ENCODE results near the gene TRIM61.
"Not testable (repeated sequence)": the region's sequence is repeated elsewhere in the genome, so short reads cannot be mapped to it uniquely, and the experiment has no call there.

Gene TRIM61

DNA sequence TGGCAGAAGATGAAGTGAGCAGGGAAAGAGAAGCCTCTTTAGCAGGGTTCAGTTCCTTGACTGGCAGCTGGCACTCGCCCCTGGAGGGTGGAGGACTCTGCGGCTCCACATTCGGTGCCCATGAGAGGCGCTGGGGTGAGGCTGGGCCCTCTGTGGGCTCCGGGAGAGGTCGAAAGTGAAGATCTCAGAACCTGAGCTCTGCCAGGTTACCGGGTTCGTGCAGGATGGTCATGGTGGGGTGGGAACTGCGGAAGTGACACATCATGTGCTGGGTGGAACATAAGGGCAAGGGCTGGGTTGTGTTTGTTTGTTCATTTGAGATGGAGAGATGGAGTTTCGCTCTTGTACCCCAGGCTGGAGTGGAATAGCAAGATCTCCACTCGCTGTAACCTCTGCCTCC lies 44.2 kb downstream of the TRIM61 start:
- Histone ChIP-seq H3K36me3 (ENCODE audit: insufficient read depth) (no peaks in the 10 kb centered on the region), H3K4me2 (no peak overlapping the region), H3K4me1 (ENCODE audit: low read depth, poor library complexity, severe bottlenecking) (peaks cover 13% of the 10 kb centered on the region), H2AFZ (ENCODE audit: low read depth) (no peak overlapping the region), H3K4me3 (IDR thresholded peaks at IDR 0.05; ENCODE audit: insufficient read depth, low read depth, low read length) (no peak overlapping the region), H4K20me1 (ENCODE audit: insufficient read depth) (no peaks in the 10 kb centered on the region), H3K27ac (no peak overlapping the region), H3K79me2 (ENCODE audit: insufficient read depth, low read depth) (no peaks in the 10 kb centered on the region), H3K27me3 (ENCODE audit: insufficient read depth, low read depth) (no peaks in the 10 kb centered on the region), H3K9ac (no peak overlapping the region)
- TF ChIP-seq CTCF (conservative IDR thresholded peaks at IDR 0.05; ENCODE audit: low read depth, low read length): no peak

DNA sequence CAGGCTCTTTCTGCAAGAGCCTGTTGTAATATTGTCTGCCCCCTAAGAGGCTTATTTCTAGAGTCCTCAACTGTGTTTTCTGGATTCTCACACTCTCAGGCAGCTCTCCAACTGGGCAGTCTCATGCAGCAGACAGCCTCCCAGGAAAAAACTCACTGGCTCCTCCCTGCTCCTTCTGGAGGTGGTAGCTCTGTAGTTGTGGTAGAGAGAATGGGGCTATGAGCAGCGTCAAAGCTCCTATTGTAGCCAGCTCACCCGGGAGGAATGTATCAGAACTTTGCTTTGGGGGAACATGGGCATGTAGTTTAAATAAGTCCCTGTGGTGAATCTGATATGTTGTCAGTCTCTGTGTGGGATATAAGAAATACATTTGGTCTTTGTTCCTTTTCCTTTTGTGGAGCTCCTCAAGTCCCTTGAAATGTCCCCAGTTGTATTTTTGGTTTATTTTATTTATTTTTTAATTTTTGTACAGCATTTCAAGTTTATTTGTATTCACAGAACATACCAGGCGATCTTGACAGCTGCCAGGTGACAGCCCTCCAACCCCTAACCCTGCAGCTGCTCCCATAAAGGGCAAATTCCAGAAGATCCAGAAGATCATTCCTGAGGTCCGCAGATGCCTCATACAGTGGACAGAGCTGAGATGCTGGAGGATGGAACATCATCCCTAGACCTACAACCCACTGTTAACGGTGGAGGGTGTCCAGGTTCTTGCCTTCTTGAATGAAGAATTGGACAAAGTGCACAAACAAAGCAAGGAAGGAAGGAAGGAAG lies 45.7 kb downstream of the TRIM61 start:
- no peak overlapping the region for H3K27ac ChIP-seq
- H3K79me2 ChIP-seq (ENCODE audit: insufficient read depth, low read depth): no peaks in the 10 kb centered on the region
- H3K4me2 ChIP-seq: no peak overlapping the region
- no peaks in the 10 kb centered on the region for H3K27me3 ChIP-seq (ENCODE audit: insufficient read depth, low read depth)
- H2AFZ ChIP-seq (ENCODE audit: low read depth): no peak overlapping the region
- no peak overlapping the region for H3K4me3 ChIP-seq (IDR thresholded peaks at IDR 0.05; ENCODE audit: insufficient read depth, low read depth, low read length)
- no peak for TF ChIP-seq CTCF (conservative IDR thresholded peaks at IDR 0.05; ENCODE audit: low read depth, low read length)
- H3K9ac ChIP-seq: no peak overlapping the region
- no peaks in the 10 kb centered on the region for H3K4me1 ChIP-seq (ENCODE audit: low read depth, poor library complexity, severe bottlenecking)
- H3K36me3 ChIP-seq (ENCODE audit: insufficient read depth): no peaks in the 10 kb centered on the region
- no peaks in the 10 kb centered on the region for H4K20me1 ChIP-seq (ENCODE audit: insufficient read depth)

- no peaks in the 10 kb centered on the region for H3K27me3 ChIP-seq (ENCODE audit: insufficient read depth, low read depth)
- no peak overlapping the region for H3K4me2 ChIP-seq
- no peak for TF ChIP-seq CTCF (conservative IDR thresholded peaks at IDR 0.05; ENCODE audit: low read depth, low read length)
- no peaks in the 10 kb centered on the region for H3K36me3 ChIP-seq (ENCODE audit: insufficient read depth)
- no peaks in the 10 kb centered on the region for H4K20me1 ChIP-seq (ENCODE audit: insufficient read depth)
- H3K9ac ChIP-seq: no peak overlapping the region
- H2AFZ ChIP-seq (ENCODE audit: low read depth): no peak overlapping the region
- H3K4me3 ChIP-seq (IDR thresholded peaks at IDR 0.05; ENCODE audit: insufficient read depth, low read depth, low read length): no peak overlapping the region
- H3K27ac ChIP-seq: no peak overlapping the region
- no peaks in the 10 kb centered on the region for H3K4me1 ChIP-seq (ENCODE audit: low read depth, poor library complexity, severe bottlenecking)
- no peaks in the 10 kb centered on the region for H3K79me2 ChIP-seq (ENCODE audit: insufficient read depth, low read depth)
These were observed 46.8 kb downstream of the TRIM61 start for GRCh38 chr4:164930647-164931046.

- not testable (repeated sequence) for H3K9ac ChIP-seq; H3K4me3 ChIP-seq (IDR thresholded peaks at IDR 0.05; ENCODE audit: insufficient read depth, low read depth, low read length); H3K27me3 ChIP-seq (ENCODE audit: insufficient read depth, low read depth); H2AFZ ChIP-seq (ENCODE audit: low read depth); H3K4me2 ChIP-seq; H3K36me3 ChIP-seq (ENCODE audit: insufficient read depth); H3K27ac ChIP-seq; H4K20me1 ChIP-seq (ENCODE audit: insufficient read depth); H3K79me2 ChIP-seq (ENCODE audit: insufficient read depth, low read depth); H3K4me1 ChIP-seq (ENCODE audit: low read depth, poor library complexity, severe bottlenecking)
These were observed 50.4 kb downstream of the TRIM61 start for GRCh38 chr4:164927101-164927500.

GRCh38 chr4:164926301-164926700 lies 51.2 kb downstream of the TRIM61 start:
- no peak overlapping the region for H3K27ac ChIP-seq
- H3K79me2 ChIP-seq (ENCODE audit: insufficient read depth, low read depth): no peaks in the 10 kb centered on the region
- no peak overlapping the region for H3K4me3 ChIP-seq (IDR thresholded peaks at IDR 0.05; ENCODE audit: insufficient read depth, low read depth, low read length)
- no peaks in the 10 kb centered on the region for H3K27me3 ChIP-seq (ENCODE audit: insufficient read depth, low read depth)
- no peaks in the 10 kb centered on the region for H3K36me3 ChIP-seq (ENCODE audit: insufficient read depth)
- peaks cover 6% of the 10 kb centered on the region for H3K4me1 ChIP-seq (ENCODE audit: low read depth, poor library complexity, severe bottlenecking)
- H3K9ac ChIP-seq: no peak overlapping the region
- no peak overlapping the region for H2AFZ ChIP-seq (ENCODE audit: low read depth)
- no peak overlapping the region for H3K4me2 ChIP-seq
- TF ChIP-seq CTCF (conservative IDR thresholded peaks at IDR 0.05; ENCODE audit: low read depth, low read length): no peak
- no peaks in the 10 kb centered on the region for H4K20me1 ChIP-seq (ENCODE audit: insufficient read depth)
